Cardiac atrium fibroblast (primary cell): ENCODE measurements around the gene RNF19B. TPM values are rescaled to one million over a fixed set of nuclear protein-coding genes. Genes with fewer than 3 reads are reported as not detected.

ENCODE experiments used
- total RNA-seq: library from RNA; depleted of rRNA; stranded (reverse); fragments of >200 nt; gene quantifications from 2 replicates; pipeline ENCODE4 v1.2.3, GENCODE V29; 2015

Gene RNF19B
- 8.3 and 10.9 TPM in 2 replicates for total RNA-seq

GRCh38 chr1:32964461-32965250, at the start of gene RNF19B:
RNF19B (minus strand) TSS chr1:32964809; CDS start chr1:32964685, 124 bp downstream.

GRCh38 chr1:32900956-32901822, 63.4 kb downstream of the RNF19B start, which contains the start of gene TMEM54:
TMEM54 (minus strand) TSS chr1:32901389; CDS start chr1:32901238, 151 bp downstream.

Other genes starting within 250 kb of the RNF19B start
- gene YARS1, start 147.5 kb downstream of the RNF19B start, total RNA-seq, result 103 and 128 TPM in 2 replicates
- 10.5 and 17.8 TPM in 2 replicates for gene S100PBP, start 147.2 kb downstream of the RNF19B start, total RNA-seq
- 0.16 and 13.5 TPM in 2 replicates for gene FNDC5, start 93.9 kb downstream of the RNF19B start, total RNA-seq
- not detected in 2 replicates for gene HPCA, start 78.3 kb downstream of the RNF19B start, total RNA-seq
- 18.8 and 25.4 TPM in 2 replicates for gene TMEM54, start 63.4 kb downstream of the RNF19B start, total RNA-seq
- gene AK2, start 72.1 kb upstream of the RNF19B start, total RNA-seq, result 146 and 152 TPM in 2 replicates
- 0.72 and 6.3 TPM in 2 replicates for gene AZIN2, start 116.3 kb upstream of the RNF19B start, total RNA-seq
- 2.4 and 11.2 TPM in 2 replicates for gene TRIM62, start 217.2 kb upstream of the RNF19B start, total RNA-seq